Kidney (tissue), 14 donors: Measurements from ENCODE around the gene ST6GALNAC6. TPM values are rescaled to one million over a fixed set of nuclear protein-coding genes. Genes with fewer than 3 reads are reported as not detected.

ENCODE experiments used
- DNase-seq, 5 donors: peaks; one replicate each; pipeline ENCODE4 v3.0.0-alpha.2; 2013 to 2020
- FAIRE-seq: peaks from 2 replicates; lab custom pipeline; 2012; peaks lifted over from hg19 to GRCh38; lab: Jason Lieb, UNC
- H3K27ac ChIP-seq, 2 donors: one replicate each; pipeline ENCODE4 v1.7.0; 2013; ENCODE audit warnings: low read depth in 2 of 2, low read length in 2 of 2, inconsistent platforms in 1 of 2
- H3K27me3 ChIP-seq: one replicate; pipeline ENCODE4 v1.7.1; 2013; ENCODE audit warnings: low read length, inconsistent platforms; ENCODE audit not compliant: control insufficient read depth, insufficient read depth
- H3K36me3 ChIP-seq, 3 donors: one replicate each; pipeline versions ENCODE4 v1.7.0 to v1.7.1; 2013; ENCODE audit warnings: low read length in 3 of 3, control low read depth in 1 of 3, inconsistent platforms in 1 of 3; ENCODE audit not compliant: insufficient read depth in 3 of 3, control insufficient read depth in 2 of 3
- H3K4me1 ChIP-seq, 3 donors: one replicate each; pipeline versions ENCODE4 v1.7.0 to v1.7.1; 2013; ENCODE audit warnings: low read length in 3 of 3, inconsistent platforms in 1 of 3, low read depth in 1 of 3; ENCODE audit not compliant: control insufficient read depth in 2 of 3, insufficient read depth in 2 of 3
- H3K4me3 ChIP-seq, 3 donors: one replicate each; pipeline versions ENCODE4 v1.7.0 to v1.8.1; 2013; ENCODE audit warnings: low read length in 3 of 3, control low read depth in 1 of 3, inconsistent platforms in 1 of 3
- H3K9ac ChIP-seq, 3 donors: one replicate each; pipeline versions ENCODE4 v1.7.0 to v1.7.1; 2013; ENCODE audit warnings: low read length in 3 of 3, control low read depth in 1 of 3, inconsistent platforms in 1 of 3
- H3K9me3 ChIP-seq, 3 donors: one replicate each; pipeline versions ENCODE4 v1.7.0 to v1.7.1; 2013; ENCODE audit warnings: low read length in 3 of 3, control low read depth in 1 of 3, inconsistent platforms in 1 of 3; ENCODE audit not compliant: control insufficient read depth in 2 of 3, insufficient read depth in 1 of 3
- CTCF ChIP-seq: IDR thresholded peaks from 3 replicates; pipeline ENCODE4 v1.5.1; 2012; ENCODE audit warnings: mild to moderate bottlenecking, moderate library complexity, borderline replicate concordance; ENCODE audit not compliant: insufficient read depth; ENCODE audit errors: extremely low read depth
- intact Hi-C: fragments of 100-400 bp; cut with DNase I; formaldehyde crosslinking; loops from one replicate; pipeline ENCODE4 v1.11.1; 2022
- polyA plus RNA-seq: library from polyadenylated mRNA; stranded (reverse); fragments of 350-450 nt; fragmentation: Illumina TruSeq; extraction: RNeasy Lipid Tissue Mini Kit (QIAGEN cat#74804); gene quantifications from one replicate; pipeline ENCODE4 v1.2.3, GENCODE V29; 2014; ENCODE audit warnings: low read depth, low replicate concordance; ENCODE audit not compliant: insufficient read depth
- total RNA-seq: library from RNA; stranded (reverse); fragmentation: NEBNext Ultra II Directional; extraction: Animal tissue kit (Norgen Biotek cat#: 25700); gene quantifications from one replicate; pipeline ENCODE4 v1.2.1, GENCODE V29; 2021
- donor health status: control.
- donor health status: control.
- donor health status: control.
- donor health status: control.
- donor health status: control.
- donor health status: DM: yes; HTN: yes; CAD: no.
- donor health status: Normal renal cell carcinoma (clear cell type).

ST6GALNAC6 gene
- total and polyA plus RNA-seq, 2 donors from 2014 or later: 74.6 to 75.0 TPM

GRCh38 chr9:127942216-127943010, 43.0 kb upstream of the ST6GALNAC6 start:
- peak; percentile 54 to 91 (median 73) for DNase-seq
- Histone ChIP-seq H3K9ac (peak overlapping the region in 1 of 3 donors; percentile 56), H3K4me3 (peak overlapping the region in 1 of 3 donors; percentile 17), H3K27me3 (no peaks in the 10 kb centered on the region), H3K4me1 (peaks cover 0 to 29% (median 8%) of the 10 kb centered on the region in 3 donors), H3K27ac (peak overlapping the region; percentile 78 to 87), H3K9me3 (no peaks in the 10 kb centered on the region), H3K36me3 (peaks cover 0 to 20% (median 13%) of the 10 kb centered on the region in 3 donors)
- FAIRE-seq: no peak
- TF ChIP-seq CTCF: peak; percentile 84
- intact Hi-C loops: loop anchor here (2.0 to 10.0 kb wide), 2 partner anchors 92 to 172 kb away; no protein-coding TSS in a partner anchor

- DNase-seq: no peak
- Histone ChIP-seq H3K27me3 (no peaks in the 10 kb centered on the region), H3K9ac (peak overlapping the region in 1 of 3 donors; percentile 56), H3K4me1 (peaks cover 0 to 34% (median 12%) of the 10 kb centered on the region in 3 donors), H3K9me3 (no peaks in the 10 kb centered on the region), H3K27ac (peak overlapping the region; percentile 77 to 87), H3K4me3 (no peak overlapping the region), H3K36me3 (peaks cover 0 to 20% (median 12%) of the 10 kb centered on the region in 3 donors)
- TF ChIP-seq CTCF: no peak
- intact Hi-C loops: loop anchor here (2.0 to 10.0 kb wide), 2 partner anchors 93 to 173 kb away; no protein-coding TSS in a partner anchor
- no peak for FAIRE-seq
Observed at GRCh38 chr9:127941961-127942215, 42.5 kb upstream of the ST6GALNAC6 start.

GRCh38 chr9:127941062-127941960, 41.9 kb upstream of the ST6GALNAC6 start:
- Histone ChIP-seq H3K9ac (peak overlapping the region in 1 of 3 donors; percentile 56), H3K27me3 (no peaks in the 10 kb centered on the region), H3K27ac (peak overlapping the region; percentile 77 to 87), H3K36me3 (peaks cover 0 to 20% (median 12%) of the 10 kb centered on the region in 3 donors), H3K9me3 (no peaks in the 10 kb centered on the region), H3K4me3 (no peak overlapping the region), H3K4me1 (peaks cover 0 to 40% (median 17%) of the 10 kb centered on the region in 3 donors)
- intact Hi-C loops: loop anchor here (10.0 kb wide), 1 partner anchor 173 kb away; no protein-coding TSS in a partner anchor
- FAIRE-seq: no peak
- DNase-seq: no peak
- no peak for TF ChIP-seq CTCF
